Measurements from ENCODE around the gene BAG1.

The BAG1 gene

GRCh38 chr9:33234511-33235467, 29.7 kb downstream of the BAG1 start:
- no peak for TF ChIP-seq CTCF (IDR thresholded peaks at IDR 0.05; ENCODE audit: insufficient read depth, low read length, poor library complexity, severe bottlenecking)

DNA sequence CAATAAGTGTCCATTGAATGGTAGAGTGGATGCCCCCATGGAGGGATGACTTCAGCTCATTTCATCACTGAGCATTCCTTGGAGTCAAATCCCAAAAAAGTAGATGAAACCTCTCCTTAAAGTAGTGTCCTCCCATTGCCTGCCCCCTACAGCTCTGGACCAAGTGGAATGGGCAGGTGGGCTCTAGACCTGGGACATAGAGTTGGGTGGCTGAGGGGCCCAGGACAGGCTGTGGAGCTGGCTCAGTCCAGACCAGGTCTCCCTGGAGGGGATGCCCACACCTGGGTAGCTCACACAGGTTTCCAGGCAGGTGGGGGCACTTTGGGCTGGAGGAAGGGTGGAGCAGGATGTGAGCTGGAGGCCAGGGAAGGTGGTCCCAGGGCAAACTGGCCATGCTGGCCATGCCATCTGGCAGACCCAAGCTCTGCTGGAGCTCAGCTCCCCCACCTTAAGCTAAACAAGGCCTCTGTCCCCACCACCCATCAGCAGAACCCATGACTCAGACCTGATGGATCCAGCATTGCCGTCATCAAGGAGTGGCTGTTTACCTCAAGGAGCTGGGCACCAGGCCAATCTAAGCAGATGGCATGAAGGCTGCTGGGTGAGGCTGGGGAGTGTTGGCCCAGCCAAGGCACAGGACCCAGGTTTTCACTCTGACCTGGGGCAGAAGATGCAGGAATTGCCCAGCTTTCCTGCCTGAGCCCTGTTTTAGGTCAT, 30.7 kb downstream of the BAG1 start:
- DNase-seq (ENCODE audit: extremely low read depth, insufficient read length), result no peak
- H3K4me3 ChIP-seq (replicated peaks; ENCODE audit: low read depth, low read length), result no peak overlapping the region

More at GRCh38 chr9:33234511-33235467, 29.7 kb downstream of the BAG1 start:
- Histone ChIP-seq H3K36me3 (ENCODE audit: control insufficient read depth, insufficient read depth, low read length) (no peaks in the 10 kb centered on the region), H3K27me3 (replicated peaks; ENCODE audit: control insufficient read depth, insufficient read depth, low read length) (no peaks in the 10 kb centered on the region; the same call in none of the 2 replicates), H3K4me3 (replicated peaks; ENCODE audit: low read depth, low read length) (no peak overlapping the region)
- no peak for DNase-seq (ENCODE audit: extremely low read depth, insufficient read length)

DNA sequence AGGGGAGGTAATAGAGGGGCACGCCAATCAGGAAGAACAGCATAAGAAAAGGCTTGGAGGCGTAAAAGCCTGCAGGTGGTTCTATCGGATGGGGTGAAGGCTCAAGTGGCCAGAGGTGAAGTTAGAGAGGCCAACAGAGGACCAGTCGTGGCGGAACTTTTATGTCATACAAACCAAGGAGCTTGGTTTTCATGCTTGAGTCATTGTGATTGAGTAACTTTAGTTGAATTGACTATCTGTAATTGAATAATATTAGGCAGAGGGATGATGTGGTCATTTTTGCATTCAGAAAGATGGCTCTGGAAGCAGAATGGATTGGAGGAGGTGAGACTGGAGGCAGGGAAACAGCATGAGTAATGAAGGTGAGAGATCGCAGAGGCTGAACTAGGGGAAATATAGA, 31.7 kb downstream of the BAG1 start:
- no peak for DNase-seq (ENCODE audit: extremely low read depth, insufficient read length)
- H3K36me3 ChIP-seq (ENCODE audit: control insufficient read depth, insufficient read depth, low read length), result no peaks in the 10 kb centered on the region

More for the DNA sequence above, 30.7 kb downstream of the BAG1 start:
- TF ChIP-seq CTCF (IDR thresholded peaks at IDR 0.05; ENCODE audit: insufficient read depth, low read length, poor library complexity, severe bottlenecking), result no peak
- no peaks in the 10 kb centered on the region; the same call in none of the 2 replicates for H3K27me3 ChIP-seq (replicated peaks; ENCODE audit: control insufficient read depth, insufficient read depth, low read length)
- no peaks in the 10 kb centered on the region for H3K36me3 ChIP-seq (ENCODE audit: control insufficient read depth, insufficient read depth, low read length)

DNA sequence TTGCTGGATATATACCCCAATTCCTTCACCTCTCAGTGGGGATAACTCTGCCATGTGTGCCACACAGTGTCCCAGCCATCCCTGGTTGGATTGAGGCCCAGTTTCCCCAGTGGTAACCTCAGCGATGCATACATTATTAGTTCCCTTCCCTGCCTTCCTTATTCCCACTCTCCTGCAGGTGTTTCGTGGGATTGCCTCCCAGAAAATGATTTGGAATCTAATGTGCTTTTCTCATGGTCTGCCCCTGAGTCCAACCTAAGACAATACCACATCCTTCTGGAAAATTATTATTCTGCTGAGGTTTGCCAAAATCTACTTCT, 32.9 kb downstream of the BAG1 start:
- no peak overlapping the region for H3K4me3 ChIP-seq (replicated peaks; ENCODE audit: low read depth, low read length)
- no peak for DNase-seq (ENCODE audit: extremely low read depth, insufficient read length)
- no peaks in the 10 kb centered on the region; the same call in none of the 2 replicates for H3K27me3 ChIP-seq (replicated peaks; ENCODE audit: control insufficient read depth, insufficient read depth, low read length)
- no peak for TF ChIP-seq CTCF (IDR thresholded peaks at IDR 0.05; ENCODE audit: insufficient read depth, low read length, poor library complexity, severe bottlenecking)
- no peaks in the 10 kb centered on the region for H3K36me3 ChIP-seq (ENCODE audit: control insufficient read depth, insufficient read depth, low read length)

More for the DNA sequence above, 31.7 kb downstream of the BAG1 start:
- H3K27me3 ChIP-seq (replicated peaks; ENCODE audit: control insufficient read depth, insufficient read depth, low read length), result no peaks in the 10 kb centered on the region; the same call in none of the 2 replicates
- H3K4me3 ChIP-seq (replicated peaks; ENCODE audit: low read depth, low read length), result no peak overlapping the region
- no peak for TF ChIP-seq CTCF (IDR thresholded peaks at IDR 0.05; ENCODE audit: insufficient read depth, low read length, poor library complexity, severe bottlenecking)

DNA sequence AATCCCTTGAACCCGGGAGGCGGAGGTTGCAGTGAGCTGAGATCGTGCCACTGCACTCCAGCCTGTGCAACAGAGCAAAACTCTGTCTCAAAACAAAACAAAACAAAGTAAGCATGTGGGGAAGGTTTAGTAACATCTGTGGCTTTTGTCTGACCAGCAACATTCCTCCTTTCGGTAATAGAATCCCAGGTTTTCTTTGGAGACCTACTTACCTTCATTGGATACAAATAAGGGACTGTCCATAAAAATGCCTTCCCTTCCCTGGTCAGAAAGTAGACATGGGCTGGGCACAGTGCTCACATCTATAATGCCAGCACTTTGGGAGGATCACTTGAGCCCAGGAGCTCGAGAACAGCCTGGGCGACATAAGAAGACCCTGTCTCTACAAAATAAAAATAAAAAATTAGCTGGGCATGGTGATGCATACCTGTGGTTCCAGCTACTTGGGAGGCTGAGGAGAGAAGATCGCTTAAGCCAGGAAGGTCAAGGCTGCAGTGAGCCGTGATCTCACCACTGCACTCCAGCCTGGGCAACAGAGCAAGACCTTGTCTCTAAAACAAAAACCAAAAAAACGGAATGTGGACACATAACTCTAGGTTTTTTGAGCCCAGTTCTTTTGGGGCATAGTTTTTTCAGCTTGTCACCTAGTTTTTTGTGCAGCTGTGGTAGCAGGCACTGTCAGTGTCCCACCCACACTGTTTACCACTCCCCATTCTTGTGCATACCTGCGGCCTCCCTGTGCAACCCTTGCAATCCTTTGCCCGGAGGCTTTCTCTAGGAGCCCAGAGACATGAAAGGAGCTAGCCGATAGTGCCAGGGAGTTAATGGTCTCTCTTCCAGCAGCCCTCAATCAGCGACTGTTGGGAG, 33.5 kb downstream of the BAG1 start:
- no peak overlapping the region for H3K4me3 ChIP-seq (replicated peaks; ENCODE audit: low read depth, low read length)
- no peak for DNase-seq (ENCODE audit: extremely low read depth, insufficient read length)
- no peak for TF ChIP-seq CTCF (IDR thresholded peaks at IDR 0.05; ENCODE audit: insufficient read depth, low read length, poor library complexity, severe bottlenecking)
- H3K27me3 ChIP-seq (replicated peaks; ENCODE audit: control insufficient read depth, insufficient read depth, low read length), result no peaks in the 10 kb centered on the region; the same call in none of the 2 replicates
- H3K36me3 ChIP-seq (ENCODE audit: control insufficient read depth, insufficient read depth, low read length), result no peaks in the 10 kb centered on the region
